ENCODE data around the gene PTPRQ.

- TF ChIP-seq CTCF (IDR thresholded peaks at IDR 0.05) (no peak), POLR2A (IDR thresholded peaks at IDR 0.05) (no peak), EP300 (IDR thresholded peaks at IDR 0.05) (no peak)
Measured at GRCh38 chr12:80662586-80662985, 218.6 kb downstream of the PTPRQ start.

Measured in tibial nerve (tissue), 4 donors.